Measurements from ENCODE around the gene TKT.
"Not testable (repeated sequence)": the region's sequence is repeated elsewhere in the genome, so short reads cannot be mapped to it uniquely, and the experiment has no call there.

TKT gene, protein sequence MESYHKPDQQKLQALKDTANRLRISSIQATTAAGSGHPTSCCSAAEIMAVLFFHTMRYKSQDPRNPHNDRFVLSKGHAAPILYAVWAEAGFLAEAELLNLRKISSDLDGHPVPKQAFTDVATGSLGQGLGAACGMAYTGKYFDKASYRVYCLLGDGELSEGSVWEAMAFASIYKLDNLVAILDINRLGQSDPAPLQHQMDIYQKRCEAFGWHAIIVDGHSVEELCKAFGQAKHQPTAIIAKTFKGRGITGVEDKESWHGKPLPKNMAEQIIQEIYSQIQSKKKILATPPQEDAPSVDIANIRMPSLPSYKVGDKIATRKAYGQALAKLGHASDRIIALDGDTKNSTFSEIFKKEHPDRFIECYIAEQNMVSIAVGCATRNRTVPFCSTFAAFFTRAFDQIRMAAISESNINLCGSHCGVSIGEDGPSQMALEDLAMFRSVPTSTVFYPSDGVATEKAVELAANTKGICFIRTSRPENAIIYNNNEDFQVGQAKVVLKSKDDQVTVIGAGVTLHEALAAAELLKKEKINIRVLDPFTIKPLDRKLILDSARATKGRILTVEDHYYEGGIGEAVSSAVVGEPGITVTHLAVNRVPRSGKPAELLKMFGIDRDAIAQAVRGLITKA

DNA sequence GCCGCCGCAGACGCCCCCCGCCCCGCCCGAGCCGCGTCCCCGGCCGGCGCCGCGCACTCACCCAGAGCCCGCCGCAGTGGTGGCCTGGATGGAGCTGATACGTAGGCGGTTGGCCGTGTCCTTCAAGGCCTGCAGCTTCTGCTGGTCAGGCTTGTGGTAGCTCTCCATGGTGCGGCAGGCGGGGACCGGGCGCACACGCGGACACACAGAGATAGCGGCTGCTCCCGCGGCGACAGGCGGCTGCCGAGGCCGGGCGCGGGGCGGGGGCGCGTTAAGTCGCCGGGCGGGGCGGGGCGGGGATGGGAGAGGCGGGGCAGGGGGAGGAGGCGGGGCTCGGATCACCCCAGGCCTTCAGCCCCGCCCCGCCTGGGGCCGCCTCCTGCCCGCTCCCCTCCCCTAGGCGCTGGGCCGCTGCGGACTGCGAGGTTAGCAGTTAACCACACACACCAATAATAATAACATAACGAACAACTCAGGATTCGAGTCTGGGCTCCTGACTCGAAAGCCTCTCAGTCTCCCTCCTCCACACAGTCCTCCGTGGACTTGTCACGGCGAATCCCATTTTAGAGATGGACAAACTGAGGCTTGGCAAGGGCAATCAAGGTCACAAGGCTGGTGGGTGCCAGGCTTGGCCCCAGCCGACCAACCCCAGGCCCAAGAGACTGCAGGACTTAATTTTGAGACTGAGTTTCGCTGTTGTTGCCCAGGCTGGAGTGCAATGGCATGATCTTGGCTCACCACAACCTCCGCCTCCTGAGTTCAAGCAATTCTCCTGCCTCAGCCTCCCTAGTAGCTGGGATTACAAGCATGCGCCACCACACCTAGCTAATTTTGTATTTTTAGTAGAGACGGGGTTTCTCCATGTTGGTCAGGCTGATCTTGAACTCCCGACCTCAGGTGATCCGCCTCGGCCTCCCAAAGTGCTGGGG lies at the start of gene TKT:
TSS of gene TKT (minus strand) at position 248 of the 929 bp plus-strand sequence. CDS start at position 168, 80 bp downstream.
- no peak for DNase-seq

DNA sequence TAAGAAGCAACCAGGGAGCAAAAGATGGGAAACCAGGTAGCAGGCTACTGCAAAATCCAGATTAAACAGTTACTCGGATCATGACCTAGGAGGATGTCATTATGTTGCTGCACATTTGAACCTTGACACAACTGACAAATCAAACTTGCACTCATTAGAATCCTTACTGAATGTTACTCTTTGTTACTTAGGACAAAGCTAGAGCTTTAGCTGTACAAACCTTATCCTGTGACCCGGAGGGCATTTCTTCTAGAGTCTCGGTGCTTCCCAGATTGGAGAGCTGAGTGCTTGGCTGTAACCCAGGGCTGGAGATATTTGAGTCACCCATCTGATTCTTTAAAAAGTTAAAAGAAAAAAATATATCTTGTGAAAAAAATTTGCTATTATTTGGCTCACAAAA lies 48.1 kb upstream of the TKT start:
- DNase-seq: no peak

DNA sequence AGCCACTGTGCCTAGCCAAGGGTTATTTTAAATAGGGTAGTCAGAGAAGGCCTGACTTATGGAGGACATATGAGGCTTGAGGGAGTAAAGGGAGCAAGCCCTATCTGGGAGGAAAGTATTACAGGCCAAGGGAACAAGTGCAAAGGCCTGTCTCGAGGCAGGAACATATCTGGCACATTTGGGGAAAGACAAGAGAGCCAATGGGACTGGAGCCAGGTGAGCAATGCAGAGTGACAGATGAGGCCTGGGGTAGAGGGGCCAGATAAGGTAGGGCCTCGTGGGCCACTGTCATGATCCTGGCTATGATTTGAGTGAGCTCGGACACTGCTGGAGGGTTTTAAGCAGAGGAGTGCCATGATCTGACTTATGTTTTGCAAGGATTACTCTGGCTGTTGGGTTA lies 47.7 kb upstream of the TKT start:
- DNase-seq: no peak

DNA sequence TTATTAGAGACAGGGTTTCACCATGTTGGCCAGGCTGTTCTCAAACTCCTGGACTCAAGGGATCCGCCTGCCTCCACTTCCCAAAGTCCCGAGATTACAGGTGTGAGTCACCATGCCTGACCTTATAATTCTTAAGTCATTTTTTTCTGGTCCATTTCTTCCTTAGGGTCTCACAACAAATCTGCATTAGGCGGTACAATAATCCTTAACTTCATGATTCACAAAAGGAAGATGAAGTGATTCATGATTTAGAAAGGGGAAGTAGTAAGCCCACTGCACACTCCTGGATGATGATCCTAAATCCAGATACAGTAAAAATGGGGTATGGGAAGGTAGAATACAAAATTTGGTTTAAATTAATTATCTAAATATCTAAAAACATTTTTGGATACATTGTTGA lies 45.0 kb upstream of the TKT start:
- DNase-seq: no peak

DNA sequence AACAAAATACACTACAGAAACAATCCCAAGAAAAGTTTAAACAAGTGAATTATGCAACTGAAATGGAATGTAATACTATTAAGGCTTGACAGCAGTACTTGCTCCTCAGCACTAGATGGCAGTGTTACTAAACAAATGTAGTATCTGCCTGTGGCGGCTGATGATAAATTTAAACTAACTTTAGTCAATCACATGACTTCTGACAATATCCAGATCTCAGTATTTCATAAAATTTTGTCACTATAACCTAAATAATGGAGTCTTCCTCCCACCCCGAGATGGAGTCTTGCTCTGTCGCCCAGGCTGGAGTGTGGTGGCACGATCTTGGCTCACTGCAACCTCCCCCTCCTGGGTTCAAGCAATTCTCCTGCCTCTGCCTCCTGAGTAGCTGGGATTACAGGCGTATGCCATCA lies 43.8 kb upstream of the TKT start:
- DNase-seq: peak in 1 of 2 experiments; percentile 17

DNA sequence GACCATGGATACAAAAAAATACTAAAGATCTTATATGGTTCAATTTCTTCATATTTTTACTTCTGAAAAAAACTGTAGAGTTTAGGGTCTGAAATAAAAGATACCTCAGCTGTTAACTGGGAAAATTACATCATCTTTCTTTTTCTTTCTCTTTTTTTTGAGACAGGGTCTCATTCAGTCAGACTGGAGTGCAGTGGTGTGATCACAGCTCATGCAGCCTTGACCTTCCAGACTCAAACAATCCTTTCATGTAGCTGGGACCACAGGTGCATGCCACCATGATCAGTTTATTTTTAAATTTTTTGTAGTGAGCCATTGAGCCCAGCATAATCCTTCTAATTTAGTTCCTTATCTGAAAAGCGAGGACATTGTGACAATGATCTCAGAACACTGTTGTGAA lies 39.6 kb upstream of the TKT start:
- DNase-seq: no peak

DNA sequence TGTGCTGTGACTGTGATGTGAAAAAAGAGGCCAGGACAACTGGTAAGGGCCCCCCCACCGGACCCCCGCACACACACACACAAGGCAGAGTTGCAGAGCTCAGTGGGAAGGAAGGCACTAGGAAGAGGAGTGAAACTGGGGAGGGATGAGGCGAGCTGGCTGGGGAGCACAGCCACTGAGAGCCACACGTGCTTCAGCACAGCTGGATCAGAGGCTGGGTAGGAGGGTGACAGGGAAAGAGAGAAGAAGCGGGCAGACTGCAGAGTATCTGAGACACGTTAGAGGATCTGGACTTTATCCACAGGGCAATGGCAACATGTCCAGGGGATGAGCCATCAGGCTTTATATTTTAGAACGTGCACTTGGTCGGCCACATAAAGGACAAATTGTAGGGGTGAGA lies 38.0 kb upstream of the TKT start:
- no peak for DNase-seq

DNA sequence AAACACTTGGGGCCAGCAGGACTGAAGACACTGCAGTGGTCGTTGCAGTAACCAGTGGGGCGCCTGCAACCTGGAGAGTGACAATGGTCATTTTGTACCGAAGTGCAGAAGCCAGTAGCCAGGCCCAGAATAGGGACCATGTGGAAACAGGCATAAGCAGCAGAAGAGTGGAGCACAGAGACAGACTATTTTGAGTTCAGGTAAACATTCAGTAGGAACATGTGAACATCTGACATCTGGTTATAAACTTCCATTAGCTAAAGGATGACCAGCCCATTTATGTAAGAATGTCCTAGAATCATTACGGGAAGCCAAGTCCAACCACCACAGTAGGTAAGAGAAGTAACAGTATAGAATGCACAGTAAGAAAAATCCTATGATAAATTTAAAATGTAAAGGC lies 32.4 kb upstream of the TKT start:
- DNase-seq: no peak

DNA sequence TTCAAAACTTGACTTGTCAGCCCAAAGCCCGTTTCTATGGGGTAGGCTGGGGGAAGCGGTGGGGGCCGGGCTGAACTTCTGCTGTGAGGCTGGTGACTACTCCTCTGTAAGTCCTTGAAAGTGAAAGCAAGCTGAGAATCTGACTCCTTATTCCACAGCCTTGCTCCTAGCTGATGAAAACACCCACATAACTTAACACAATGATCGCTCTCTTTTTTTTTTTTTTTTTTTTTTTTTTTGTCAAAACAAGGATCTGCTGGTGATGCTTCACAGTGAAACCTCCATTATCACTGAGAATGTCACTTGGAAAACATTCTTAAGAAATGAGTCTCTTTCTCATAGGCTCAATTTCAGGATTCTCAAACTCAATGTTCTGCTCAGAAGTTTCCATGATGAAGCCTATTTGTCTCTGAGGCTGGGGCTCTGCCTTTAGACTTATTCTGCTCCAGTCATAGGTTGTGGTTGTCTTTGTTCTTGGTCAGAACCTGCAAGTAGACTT lies 31.4 kb upstream of the TKT start:
- DNase-seq: no peak

DNA sequence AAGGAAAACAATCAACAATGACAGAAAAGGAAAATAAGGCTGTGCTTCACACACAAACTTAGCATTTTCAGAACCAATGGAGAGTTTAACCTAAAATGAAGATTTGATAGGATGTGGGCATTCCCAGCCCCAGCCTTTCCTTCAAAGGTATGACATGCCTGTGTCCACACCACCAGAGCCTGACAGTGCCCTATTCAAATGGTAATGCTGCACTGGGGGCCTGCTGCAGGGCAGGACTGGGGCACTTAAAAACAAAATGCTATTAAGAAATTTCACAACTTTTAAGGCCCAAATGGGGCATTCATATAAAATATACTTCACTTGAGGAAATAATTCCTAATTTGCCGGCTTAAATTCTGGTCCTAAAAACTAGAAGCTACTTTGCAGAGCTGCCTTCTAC lies 30.9 kb upstream of the TKT start:
- DNase-seq: no peak

DNA sequence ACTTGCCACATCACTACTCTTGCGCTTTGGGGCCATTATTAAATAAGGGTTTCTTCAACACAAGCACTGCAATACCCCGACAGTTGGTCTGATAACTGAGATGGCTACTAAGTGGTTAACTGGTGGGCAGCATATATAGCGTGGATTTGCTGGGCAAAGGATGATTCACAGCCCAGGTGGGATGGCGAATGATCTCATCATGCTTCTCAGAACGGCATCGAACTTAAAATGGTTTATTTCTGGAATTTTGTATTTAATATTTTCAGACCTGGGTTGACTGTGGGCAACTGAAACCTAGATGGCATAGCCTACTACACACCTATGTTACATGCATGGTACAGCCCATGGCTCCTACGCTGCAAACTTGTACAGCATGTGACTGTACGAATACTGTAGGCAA lies 26.8 kb upstream of the TKT start:
- no peak for DNase-seq

DNA sequence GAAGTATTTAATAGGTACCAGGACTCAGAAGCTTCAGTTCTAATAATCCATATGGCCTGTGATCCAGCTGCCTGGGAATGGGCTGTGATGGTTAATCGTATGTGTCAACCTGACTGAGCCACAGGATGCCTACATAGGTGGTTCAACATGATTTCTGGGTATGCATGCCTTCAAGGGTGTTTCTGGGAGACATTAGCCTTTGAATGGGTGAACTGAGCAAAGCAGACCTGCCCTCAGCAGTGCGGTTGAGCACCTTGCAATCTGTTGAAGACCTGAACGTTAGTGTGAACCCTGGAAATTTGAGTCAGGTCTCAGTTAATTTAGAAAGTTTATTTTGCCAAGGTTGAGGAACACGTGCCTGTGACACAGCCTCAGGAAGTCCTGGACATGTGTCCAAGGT lies 22.8 kb upstream of the TKT start:
- DNase-seq: no peak

DNA sequence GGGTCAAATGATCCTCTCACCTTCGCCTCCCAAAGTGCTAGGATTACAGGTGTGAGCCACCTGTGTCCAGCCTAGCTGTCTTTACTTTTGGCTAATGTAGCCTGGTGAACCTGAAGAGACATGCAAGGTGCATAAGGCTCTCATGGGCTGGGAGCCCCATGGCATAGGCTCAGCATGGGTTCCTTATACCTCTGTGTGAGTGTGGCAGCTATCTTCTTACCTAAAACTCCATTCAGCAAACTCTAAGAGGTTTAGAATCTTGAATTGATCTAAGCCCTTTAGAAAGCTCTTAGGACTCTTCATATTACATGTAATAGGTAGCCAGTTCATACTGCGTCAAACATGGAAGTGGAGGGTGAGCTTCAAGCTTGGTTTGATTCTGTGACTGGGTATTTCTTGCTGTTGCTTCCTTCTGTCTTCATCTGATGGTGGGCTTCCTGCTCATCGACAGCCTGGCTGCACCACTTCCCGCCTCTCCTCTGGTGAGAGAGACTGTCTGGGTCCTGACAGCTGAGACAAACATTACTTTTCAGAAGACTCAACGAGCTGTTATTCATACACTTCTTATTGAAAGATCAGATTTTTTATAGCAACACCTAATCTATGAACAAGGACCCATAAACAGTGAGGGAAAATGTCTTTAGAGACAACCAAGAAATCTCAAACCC lies 19.2 kb upstream of the TKT start:
- DNase-seq: no peak

DNA sequence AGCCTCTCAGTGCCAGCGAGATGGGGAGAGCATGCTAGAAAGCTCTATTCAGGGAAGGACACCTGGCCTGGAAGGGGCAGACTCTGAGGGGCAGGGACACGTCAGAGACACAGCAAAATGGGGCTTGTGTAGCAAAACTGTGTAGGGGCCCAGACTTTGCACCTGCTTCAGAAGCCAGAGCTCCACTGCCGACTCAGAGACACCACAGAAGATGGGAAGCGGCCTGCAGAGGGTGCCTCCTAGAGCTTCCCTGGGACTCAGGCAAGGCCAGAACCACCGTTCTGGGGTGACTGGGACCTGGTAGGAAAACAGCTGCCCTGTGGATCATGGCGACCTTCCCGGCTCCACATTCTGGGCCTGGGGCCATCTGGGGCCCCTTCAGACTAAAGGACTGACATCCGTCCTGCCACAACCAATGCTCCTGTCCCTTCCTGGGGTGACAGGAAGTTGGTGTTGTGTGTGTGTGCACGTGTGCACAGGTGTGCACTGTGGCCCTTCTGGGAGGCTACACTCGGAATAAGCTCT lies 17.4 kb upstream of the TKT start:
- no peak for DNase-seq

DNA sequence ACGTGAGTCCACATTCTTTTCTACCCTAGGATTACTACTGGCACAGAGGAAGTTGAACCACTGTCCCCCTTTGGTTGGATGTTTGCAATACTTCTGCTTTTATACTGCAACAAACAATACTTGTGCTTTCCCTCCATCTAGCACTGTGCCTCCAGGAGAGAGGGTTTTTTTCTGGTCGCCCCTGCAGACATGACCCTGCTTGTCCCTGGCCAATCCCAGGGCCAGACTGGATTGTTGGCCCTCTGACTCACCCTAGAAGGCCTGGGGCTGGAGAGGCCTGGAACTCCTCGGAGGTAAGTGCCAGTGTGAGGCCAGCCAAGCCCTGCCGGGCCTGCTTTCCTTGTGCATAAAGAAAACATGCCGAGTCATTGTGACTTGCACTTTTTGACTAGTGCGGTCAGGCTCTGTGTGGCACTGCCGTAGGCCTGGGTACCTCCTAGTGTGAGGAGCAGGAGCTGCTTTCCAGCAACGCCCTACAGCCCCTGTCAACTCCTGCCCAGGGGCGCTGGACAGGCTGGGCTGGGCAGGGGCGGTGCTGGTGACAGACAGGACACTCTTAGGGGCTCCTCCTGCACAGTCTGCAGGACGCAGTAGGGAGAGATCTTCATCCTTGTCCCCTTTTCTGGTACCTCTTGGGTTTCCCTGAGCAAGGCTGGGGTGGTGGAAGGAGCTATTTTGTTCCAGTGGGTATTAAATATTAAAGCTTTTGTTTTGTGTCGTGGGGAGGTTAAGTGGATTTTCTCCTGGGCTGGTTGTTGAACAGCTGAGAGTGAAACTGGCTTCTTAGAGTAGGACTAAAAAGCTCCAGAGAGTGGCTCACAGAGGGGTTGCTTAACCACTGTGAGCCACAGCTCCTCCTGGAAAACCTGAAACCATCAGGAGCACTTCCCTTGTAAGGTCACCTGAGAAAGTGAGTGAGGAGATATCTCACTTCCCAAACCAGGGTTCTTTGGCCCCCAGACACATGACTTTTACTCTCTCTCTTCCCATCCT lies 14.4 kb upstream of the TKT start:
- no peak for DNase-seq

DNA sequence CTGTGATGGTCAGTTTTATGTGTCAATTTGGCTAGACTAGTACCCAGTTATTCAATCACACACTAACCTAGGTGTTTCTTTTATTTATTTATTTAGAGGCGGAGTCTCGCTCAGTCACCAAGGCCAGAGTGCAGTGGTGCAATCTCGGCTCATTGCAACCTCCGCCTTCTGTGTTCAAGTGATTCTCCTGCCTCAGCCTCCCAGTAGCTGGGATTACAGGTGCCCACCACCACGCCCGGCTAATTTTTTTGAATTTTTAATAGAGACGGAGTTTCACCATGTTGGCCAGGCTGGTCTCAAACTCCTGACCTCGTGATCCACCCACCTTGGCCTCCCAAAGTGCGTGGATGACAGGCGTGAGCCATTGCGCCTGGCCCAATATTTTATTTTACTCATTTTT lies 13.4 kb upstream of the TKT start:
- not testable (repeated sequence) for DNase-seq

DNA sequence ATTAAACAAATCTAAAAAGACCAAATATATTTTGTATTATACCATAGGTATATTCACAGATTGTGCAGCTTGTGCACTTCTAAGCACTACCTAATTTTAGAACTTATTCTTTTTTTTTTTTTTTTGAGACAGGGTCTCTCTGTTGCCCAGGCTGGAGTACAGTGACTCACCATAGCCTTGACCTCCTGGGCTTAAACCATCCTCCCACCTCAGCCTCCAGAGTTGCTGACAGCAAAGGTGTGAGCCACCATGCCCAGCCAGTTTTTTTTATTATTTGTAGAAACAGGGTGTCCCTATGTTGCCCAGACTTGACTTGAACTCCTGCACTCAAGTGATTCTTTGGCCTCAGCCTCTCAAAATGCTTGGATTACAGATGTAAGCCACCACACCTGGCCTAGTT lies 11.9 kb upstream of the TKT start:
- no peak for DNase-seq

DNA sequence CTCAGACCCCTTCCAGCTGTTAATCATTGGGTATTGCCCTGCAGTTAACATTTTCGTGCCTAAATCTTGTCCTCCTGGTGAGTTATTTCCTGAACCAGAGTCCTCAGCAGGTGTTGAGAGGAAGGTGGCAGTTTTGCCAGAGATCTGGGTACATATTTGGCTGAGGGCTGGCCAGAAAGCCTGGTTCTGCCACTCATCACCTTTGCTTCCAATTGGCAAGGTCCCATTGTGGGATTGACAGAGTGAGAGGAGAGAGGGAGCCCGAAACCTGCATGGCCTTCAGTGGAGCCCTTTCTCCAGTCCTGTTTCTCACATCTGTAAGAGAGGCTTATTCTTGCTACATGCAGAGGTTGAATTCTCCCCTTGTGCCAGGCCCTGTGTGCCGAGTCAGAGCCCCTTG lies 8.9 kb upstream of the TKT start:
- peak in 1 of 2 experiments; percentile 30 for DNase-seq

DNA sequence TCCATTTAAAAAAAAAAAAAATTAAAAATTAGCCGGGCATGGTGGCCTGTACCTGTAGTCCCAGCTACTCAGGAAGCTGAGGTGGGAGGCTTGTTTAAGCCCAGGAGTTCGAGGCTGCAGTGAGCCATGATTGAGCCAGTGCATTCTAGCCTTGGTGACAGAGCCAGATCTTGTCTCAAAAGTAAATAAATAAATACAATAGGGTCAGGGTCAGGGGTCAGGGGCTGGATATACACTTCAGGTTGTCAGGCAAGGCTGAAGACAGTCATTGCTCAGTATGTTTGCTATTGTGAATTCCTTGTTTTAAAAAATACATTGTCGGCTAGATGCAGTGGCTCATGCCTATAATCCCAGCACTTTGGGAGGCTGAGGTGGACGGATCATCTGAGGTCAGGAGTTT lies 8.1 kb upstream of the TKT start:
- no peak for DNase-seq

DNA sequence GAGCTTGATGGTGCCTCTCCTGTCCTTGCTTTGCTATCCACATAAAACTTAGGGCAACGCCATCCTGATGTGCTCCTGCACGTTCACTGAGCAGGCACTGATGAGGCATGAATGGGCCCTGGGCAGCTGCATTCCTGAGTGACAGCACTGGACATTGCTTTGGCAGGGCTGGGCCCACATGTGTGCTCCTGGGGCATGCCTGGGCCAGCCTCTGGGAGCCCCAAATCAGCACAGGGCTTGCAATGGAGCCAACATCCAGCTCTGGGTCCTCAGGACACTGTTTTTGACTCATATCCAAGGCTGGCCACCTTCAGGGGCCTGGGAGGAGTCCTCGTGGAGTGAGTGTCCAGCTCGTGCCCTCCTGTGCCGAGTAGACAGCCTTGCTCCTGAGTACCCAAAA lies 5.9 kb upstream of the TKT start:
- no peak for DNase-seq

DNA sequence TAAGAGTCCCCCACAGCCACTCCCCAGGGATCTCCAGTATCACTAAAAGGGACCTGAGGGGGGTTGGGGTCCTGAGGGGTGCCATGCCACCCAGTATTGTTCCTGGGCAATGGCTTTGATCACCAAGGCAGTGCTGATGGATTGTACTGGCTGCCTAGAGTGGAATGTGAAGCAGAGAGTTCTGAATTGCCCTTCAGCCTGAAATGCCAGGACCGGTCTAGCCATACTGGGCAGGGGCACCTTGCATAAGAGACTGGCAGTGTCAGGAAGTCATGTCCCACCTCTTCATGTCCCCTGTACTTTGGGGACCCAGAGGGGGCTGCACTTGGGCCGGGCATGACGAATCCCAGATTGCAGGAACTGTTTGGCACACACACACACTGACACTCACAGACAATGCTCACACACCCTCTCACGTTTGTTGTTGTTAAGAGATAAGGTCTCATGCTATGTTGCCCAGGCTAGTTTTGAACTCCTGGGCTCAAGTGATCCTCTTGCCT lies 4.5 kb upstream of the TKT start:
- no peak for DNase-seq

Measured in cerebellar nuclear complex (tissue), 1 donor.